Mucosa of rectum (tissue), 2 donors: Measurements from ENCODE around the gene CSF1.

ENCODE experiments used
- H3K27ac ChIP-seq, 2 donors: one replicate each; pipeline ENCODE4 v1.7.0; 2013; ENCODE audit warnings: inconsistent platforms in 2 of 2, low read depth in 2 of 2, low read length in 2 of 2
- H3K27me3 ChIP-seq, 2 donors: one replicate each; pipeline ENCODE4 v1.7.0; 2013; ENCODE audit warnings: low read length in 2 of 2; ENCODE audit not compliant: control insufficient read depth in 2 of 2, insufficient read depth in 2 of 2
- H3K36me3 ChIP-seq, 2 donors: one replicate each; pipeline ENCODE4 v1.7.0; 2013; ENCODE audit warnings: low read length in 2 of 2; ENCODE audit not compliant: control insufficient read depth in 2 of 2, insufficient read depth in 2 of 2
- H3K4me1 ChIP-seq, 2 donors: one replicate each; pipeline ENCODE4 v1.7.0; 2013; ENCODE audit warnings: low read length in 2 of 2, mild to moderate bottlenecking in 1 of 2; ENCODE audit not compliant: control insufficient read depth in 2 of 2, insufficient read depth in 2 of 2
- H3K4me3 ChIP-seq, 2 donors: one replicate each; pipeline ENCODE4 v1.7.0; 2013; ENCODE audit warnings: low read length in 2 of 2
- H3K9ac ChIP-seq, 2 donors: one replicate each; pipeline ENCODE4 v1.7.0; 2013; ENCODE audit warnings: low read length in 2 of 2, low read depth in 1 of 2, mild to moderate bottlenecking in 1 of 2
- H3K9me3 ChIP-seq, 2 donors: one replicate each; pipeline ENCODE4 v1.7.0; 2013; ENCODE audit warnings: low read length in 2 of 2; ENCODE audit not compliant: control insufficient read depth in 2 of 2
- donor health status: healthy.
- donor health status: Normal muscosa, but diverticular disease.

CSF1 gene

GRCh38 chr1:109910963-109911798 is 532 bp downstream of the CSF1 start:
- no peaks in the 10 kb centered on the region for H3K27me3 ChIP-seq
- peak overlapping the region; percentile 76 to 78 for H3K4me3 ChIP-seq
- H3K27ac ChIP-seq, result peak overlapping the region; percentile 65 to 79
- no peaks in the 10 kb centered on the region for H3K9me3 ChIP-seq
- H3K9ac ChIP-seq, result peak overlapping the region; percentile 68 to 77
- peaks cover 0 to 5% of the 10 kb centered on the region in 2 donors for H3K36me3 ChIP-seq
- H3K4me1 ChIP-seq, result peaks cover 14 to 19% of the 10 kb centered on the region in 2 donors

DNA sequence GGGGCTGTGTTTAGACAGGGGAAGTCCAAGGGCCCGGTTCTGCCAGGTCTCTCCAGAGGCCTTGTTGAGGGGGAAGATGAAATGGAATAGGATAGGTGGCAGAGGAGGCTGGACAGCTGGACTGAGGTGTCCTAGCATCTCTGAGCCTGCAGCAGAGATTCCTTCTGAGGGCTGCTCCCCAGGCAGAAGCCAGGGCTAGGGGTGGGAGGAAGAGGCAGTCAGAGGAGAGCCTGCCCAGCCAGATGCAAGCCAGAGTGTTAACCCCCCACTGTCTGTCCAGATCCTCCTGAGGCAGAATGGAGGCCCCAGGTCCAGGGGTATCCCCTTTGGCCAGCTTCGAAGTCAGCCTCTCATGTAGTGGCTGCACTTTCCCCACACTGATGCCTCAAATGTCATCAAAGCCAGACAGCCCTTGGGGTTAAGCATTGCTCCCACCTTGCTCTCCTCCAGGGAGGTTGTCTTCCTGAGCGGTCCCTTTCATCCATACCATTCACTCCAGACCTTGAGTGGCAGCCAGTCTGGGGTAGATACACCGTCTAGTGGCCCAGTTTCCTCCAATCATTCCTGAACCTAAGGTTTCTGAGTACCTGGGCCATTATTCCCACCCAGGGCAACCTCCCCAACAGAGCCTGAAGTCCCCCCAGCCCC is 1.7 kb downstream of the CSF1 start:
- Histone ChIP-seq H3K4me1 (peaks cover 13 to 14% of the 10 kb centered on the region in 2 donors), H3K27ac (peak overlapping the region; percentile 42 to 78), H3K36me3 (peaks cover 5 to 14% of the 10 kb centered on the region in 2 donors), H3K27me3 (no peaks in the 10 kb centered on the region), H3K9ac (peak overlapping the region; percentile 68 to 77), H3K9me3 (no peaks in the 10 kb centered on the region), H3K4me3 (peak overlapping the region; percentile 76 to 78)

DNA sequence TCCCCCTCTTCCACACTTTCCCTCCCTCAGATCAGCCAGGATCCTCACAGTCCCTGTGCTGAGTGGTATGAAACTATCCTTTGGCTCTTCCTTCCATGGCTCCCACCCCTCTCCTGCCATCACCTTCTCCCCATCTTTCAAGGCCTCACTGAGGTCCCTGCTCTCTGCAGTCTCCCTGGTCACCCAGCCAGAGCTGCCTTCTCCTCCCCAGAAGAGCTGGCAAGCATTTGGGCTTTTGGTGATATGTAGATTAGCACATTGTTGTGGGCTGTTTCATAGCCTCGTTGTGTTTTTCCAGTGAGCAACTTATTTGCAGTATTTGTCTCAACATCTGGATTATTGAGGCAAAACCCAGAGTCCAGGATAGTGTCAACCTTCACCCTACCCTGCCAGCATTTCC is 2.2 kb downstream of the CSF1 start:
- no peaks in the 10 kb centered on the region for H3K27me3 ChIP-seq
- peaks cover 13 to 14% of the 10 kb centered on the region in 2 donors for H3K4me1 ChIP-seq
- no peaks in the 10 kb centered on the region for H3K9me3 ChIP-seq
- H3K9ac ChIP-seq, result peak overlapping the region; percentile 68 to 77
- peak overlapping the region; percentile 76 to 78 for H3K4me3 ChIP-seq
- peaks cover 8 to 18% of the 10 kb centered on the region in 2 donors for H3K36me3 ChIP-seq
- H3K27ac ChIP-seq, result peak overlapping the region; percentile 42 to 78

- H3K4me1 ChIP-seq, result peaks cover 13 to 14% of the 10 kb centered on the region in 2 donors
- H3K9me3 ChIP-seq, result no peaks in the 10 kb centered on the region
- peaks cover 14 to 20% of the 10 kb centered on the region in 2 donors for H3K36me3 ChIP-seq
- no peaks in the 10 kb centered on the region for H3K27me3 ChIP-seq
- peak overlapping the region in 1 of 2 donors; percentile 77 for H3K9ac ChIP-seq
- H3K27ac ChIP-seq, result peak overlapping the region; percentile 42 to 78
- H3K4me3 ChIP-seq, result peak overlapping the region; percentile 76 to 78
These were observed 2.8 kb downstream of the CSF1 start for GRCh38 chr1:109913360-109913879.

DNA sequence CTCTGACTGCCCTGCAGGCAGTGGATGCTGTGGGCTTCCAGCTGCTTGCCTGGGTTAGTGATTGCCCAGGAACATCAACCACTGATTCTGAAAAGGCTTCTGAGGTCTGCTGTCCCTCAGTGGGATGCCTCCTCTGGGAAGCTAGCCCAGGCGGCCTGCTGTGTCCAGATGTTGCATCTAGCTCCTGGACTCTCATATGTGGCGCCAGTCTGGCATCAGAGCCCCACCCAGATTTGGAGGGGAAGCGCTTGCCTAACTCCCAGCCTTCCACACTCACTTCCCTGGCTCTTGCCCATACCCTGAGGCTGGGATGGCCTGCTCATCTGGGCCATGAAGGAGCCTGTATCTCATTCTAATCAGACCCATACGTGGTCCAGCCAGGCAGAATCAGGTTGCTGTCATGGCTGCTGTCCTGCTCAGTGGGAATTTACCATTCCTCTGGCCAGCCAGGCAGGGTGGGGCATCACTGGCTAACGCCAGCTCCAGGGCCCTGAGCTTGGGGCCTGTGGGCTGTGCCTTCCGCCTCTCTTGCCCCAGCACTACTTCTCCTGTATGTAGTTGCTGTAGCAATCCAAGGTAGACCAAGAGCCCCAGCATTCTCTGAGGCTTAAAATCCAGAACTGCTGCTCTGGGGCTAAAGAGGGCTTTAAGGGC is 4.1 kb downstream of the CSF1 start:
- Histone ChIP-seq H3K27ac (peak overlapping the region in 1 of 2 donors; percentile 35), H3K4me1 (peaks cover 13 to 14% of the 10 kb centered on the region in 2 donors), H3K9ac (no peak overlapping the region), H3K9me3 (no peaks in the 10 kb centered on the region), H3K27me3 (no peaks in the 10 kb centered on the region), H3K4me3 (peak overlapping the region in 1 of 2 donors; percentile 78), H3K36me3 (peaks cover 17 to 29% of the 10 kb centered on the region in 2 donors)

DNA sequence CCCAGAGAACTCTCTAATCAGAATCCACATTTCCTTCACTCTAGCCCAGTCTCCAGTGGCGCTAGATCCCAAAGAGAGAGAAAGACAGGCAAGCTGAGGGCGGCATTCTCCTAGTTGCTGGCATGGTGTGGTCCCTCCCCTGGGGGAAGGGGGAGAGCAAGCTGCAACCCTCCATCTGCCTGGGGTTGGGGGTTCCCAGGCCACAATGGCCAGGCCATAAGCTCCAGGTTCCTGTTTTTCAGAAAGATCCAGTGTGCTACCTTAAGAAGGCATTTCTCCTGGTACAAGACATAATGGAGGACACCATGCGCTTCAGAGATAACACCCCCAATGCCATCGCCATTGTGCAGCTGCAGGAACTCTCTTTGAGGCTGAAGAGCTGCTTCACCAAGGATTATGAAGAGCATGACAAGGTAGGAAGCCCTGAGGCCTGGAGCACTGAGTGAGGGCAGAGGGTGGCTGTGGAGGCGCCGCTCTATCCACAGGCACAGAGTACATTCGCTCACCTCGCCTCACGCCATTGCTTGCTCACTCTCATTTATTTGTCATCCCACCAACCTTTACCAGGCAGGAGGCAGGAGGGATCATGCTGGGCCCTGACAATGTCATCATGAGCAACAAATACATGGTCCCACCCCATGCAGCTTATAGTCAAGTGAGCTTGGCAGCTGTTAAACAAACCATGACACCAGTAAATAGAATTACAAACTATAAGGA is 6.6 kb downstream of the CSF1 start:
- peaks cover 2 to 3% of the 10 kb centered on the region in 2 donors for H3K4me1 ChIP-seq
- H3K27me3 ChIP-seq, result no peaks in the 10 kb centered on the region
- H3K27ac ChIP-seq, result no peak overlapping the region
- no peak overlapping the region for H3K9ac ChIP-seq
- H3K4me3 ChIP-seq, result no peak overlapping the region
- H3K36me3 ChIP-seq, result peaks cover 21 to 39% of the 10 kb centered on the region in 2 donors
- no peaks in the 10 kb centered on the region for H3K9me3 ChIP-seq

GRCh38 chr1:109917768-109918606 is 7.3 kb downstream of the CSF1 start:
- no peaks in the 10 kb centered on the region for H3K9me3 ChIP-seq
- no peaks in the 10 kb centered on the region for H3K27me3 ChIP-seq
- no peak overlapping the region for H3K27ac ChIP-seq
- peaks cover 0 to 3% of the 10 kb centered on the region in 2 donors for H3K4me1 ChIP-seq
- no peak overlapping the region for H3K4me3 ChIP-seq
- peaks cover 26 to 46% of the 10 kb centered on the region in 2 donors for H3K36me3 ChIP-seq
- no peak overlapping the region for H3K9ac ChIP-seq

GRCh38 chr1:109918671-109919070 is 8.0 kb downstream of the CSF1 start:
- peaks cover 0 to under 1% of the 10 kb centered on the region in 2 donors for H3K4me1 ChIP-seq
- H3K9ac ChIP-seq, result no peak overlapping the region
- H3K4me3 ChIP-seq, result no peak overlapping the region
- no peaks in the 10 kb centered on the region for H3K27me3 ChIP-seq
- no peaks in the 10 kb centered on the region for H3K9me3 ChIP-seq
- peaks cover 28 to 49% of the 10 kb centered on the region in 2 donors for H3K36me3 ChIP-seq
- no peak overlapping the region for H3K27ac ChIP-seq

- no peaks in the 10 kb centered on the region for H3K27me3 ChIP-seq
These were observed 8.7 kb downstream of the CSF1 start for GRCh38 chr1:109919303-109919702.

More at GRCh38 chr1:109919303-109919702, 8.7 kb downstream of the CSF1 start:
- no peak overlapping the region for H3K4me3 ChIP-seq
- H3K9me3 ChIP-seq, result no peaks in the 10 kb centered on the region
- H3K36me3 ChIP-seq, result peaks cover 29 to 54% of the 10 kb centered on the region in 2 donors
- H3K27ac ChIP-seq, result no peak overlapping the region
- no peak overlapping the region for H3K9ac ChIP-seq
- H3K4me1 ChIP-seq, result no peaks in the 10 kb centered on the region
